ENCODE data around the gene FGF4. TPM values are rescaled to one million over a fixed set of nuclear protein-coding genes. Genes with fewer than 3 reads are reported as not detected.

The FGF4 gene
- total RNA-seq, 2 donors from 2014 or later, result not detected

- Histone ChIP-seq H3K9me3 (no peaks in the 10 kb centered on the region), H3K36me3 (no peaks in the 10 kb centered on the region), H3K4me3 (no peak overlapping the region), H3K27ac (no peak overlapping the region), H3K9ac (ENCODE audit: low read depth in 2 of 2, low read length in 2 of 2) (no peak overlapping the region), H3K27me3 (peaks cover 52% of the 10 kb centered on the region), H3K4me1 (no peaks in the 10 kb centered on the region)
- TF ChIP-seq CTCF (IDR thresholded peaks at IDR 0.05), result no peak
- intact Hi-C loops (cut with DNase I), result no loop called here
- DNase-seq, result no peak
Observed at GRCh38 chr11:69815973-69816372, 40.8 kb upstream of the FGF4 start.

GRCh38 chr11:69814902-69815301 is 39.8 kb upstream of the FGF4 start:
- H3K9me3 ChIP-seq, result no peaks in the 10 kb centered on the region
- H3K27me3 ChIP-seq, result peaks cover 42% of the 10 kb centered on the region
- H3K27ac ChIP-seq, result no peak overlapping the region
- no peak overlapping the region for H3K9ac ChIP-seq (ENCODE audit: low read depth in 2 of 2, low read length in 2 of 2)
- no peaks in the 10 kb centered on the region for H3K36me3 ChIP-seq
- H3K4me1 ChIP-seq, result no peaks in the 10 kb centered on the region
- DNase-seq, result no peak
- no peak overlapping the region for H3K4me3 ChIP-seq
- intact Hi-C loops (cut with DNase I), result no loop called here
- no peak for TF ChIP-seq CTCF (IDR thresholded peaks at IDR 0.05)

- intact Hi-C loops (cut with DNase I), result no loop called here
- no peak for TF ChIP-seq CTCF (IDR thresholded peaks at IDR 0.05)
- Histone ChIP-seq H3K27ac (no peak overlapping the region), H3K4me3 (no peak overlapping the region), H3K9ac (ENCODE audit: low read depth in 2 of 2, low read length in 2 of 2) (no peak overlapping the region), H3K9me3 (no peaks in the 10 kb centered on the region), H3K4me1 (no peaks in the 10 kb centered on the region), H3K27me3 (peaks cover 37% of the 10 kb centered on the region), H3K36me3 (no peaks in the 10 kb centered on the region)
- no peak for DNase-seq
Observed at GRCh38 chr11:69814411-69814810, 39.3 kb upstream of the FGF4 start.

GRCh38 chr11:69813839-69814238 is 38.7 kb upstream of the FGF4 start:
- no peak for DNase-seq
- Histone ChIP-seq H3K27ac (no peak overlapping the region), H3K9ac (ENCODE audit: low read depth in 2 of 2, low read length in 2 of 2) (no peak overlapping the region), H3K9me3 (no peaks in the 10 kb centered on the region), H3K27me3 (peaks cover 32% of the 10 kb centered on the region), H3K4me3 (no peak overlapping the region), H3K4me1 (no peaks in the 10 kb centered on the region), H3K36me3 (no peaks in the 10 kb centered on the region)
- intact Hi-C loops (cut with DNase I), result no loop called here
- no peak for TF ChIP-seq CTCF (IDR thresholded peaks at IDR 0.05)

GRCh38 chr11:69812946-69813345 is 37.8 kb upstream of the FGF4 start:
- Histone ChIP-seq H3K27me3 (peaks cover 23% of the 10 kb centered on the region), H3K4me3 (no peak overlapping the region), H3K27ac (no peak overlapping the region), H3K4me1 (no peaks in the 10 kb centered on the region), H3K9ac (ENCODE audit: low read depth in 2 of 2, low read length in 2 of 2) (no peak overlapping the region), H3K36me3 (no peaks in the 10 kb centered on the region), H3K9me3 (no peaks in the 10 kb centered on the region)
- no peak for TF ChIP-seq CTCF (IDR thresholded peaks at IDR 0.05)
- intact Hi-C loops (cut with DNase I), result no loop called here
- DNase-seq, result no peak

GRCh38 chr11:69812256-69812655 is 37.1 kb upstream of the FGF4 start:
- H3K36me3 ChIP-seq, result no peaks in the 10 kb centered on the region
- H3K9me3 ChIP-seq, result no peaks in the 10 kb centered on the region
- intact Hi-C loops (cut with DNase I), result no loop called here
- no peak for DNase-seq
- H3K27me3 ChIP-seq, result peaks cover 16% of the 10 kb centered on the region
- no peak for TF ChIP-seq CTCF (IDR thresholded peaks at IDR 0.05)
- H3K4me3 ChIP-seq, result no peak overlapping the region
- no peaks in the 10 kb centered on the region for H3K4me1 ChIP-seq
- H3K9ac ChIP-seq (ENCODE audit: low read depth in 2 of 2, low read length in 2 of 2), result no peak overlapping the region
- H3K27ac ChIP-seq, result no peak overlapping the region
